Measurements from ENCODE around the gene CABLES1.
"Not testable (repeated sequence)": the region's sequence is repeated elsewhere in the genome, so short reads cannot be mapped to it uniquely, and the experiment has no call there.

The CABLES1 gene

DNA sequence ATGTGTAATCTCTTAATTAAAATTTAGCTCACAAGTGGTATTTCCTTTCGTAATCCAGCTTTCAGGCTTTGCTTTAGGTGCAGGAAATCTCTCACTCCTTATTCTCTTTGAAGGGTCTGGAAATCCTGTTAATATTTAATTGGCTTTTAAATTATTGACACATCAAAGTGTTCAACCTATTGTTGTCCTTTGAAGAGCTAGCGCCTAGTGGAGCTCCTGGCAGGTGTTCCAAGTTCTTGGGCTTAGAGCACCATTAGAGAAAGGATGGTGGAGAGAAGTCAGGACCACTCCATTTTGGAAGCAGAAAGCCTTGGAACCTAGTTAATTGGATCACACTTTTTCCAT lies 92.4 kb downstream of the CABLES1 start:
- no peak for DNase-seq

DNA sequence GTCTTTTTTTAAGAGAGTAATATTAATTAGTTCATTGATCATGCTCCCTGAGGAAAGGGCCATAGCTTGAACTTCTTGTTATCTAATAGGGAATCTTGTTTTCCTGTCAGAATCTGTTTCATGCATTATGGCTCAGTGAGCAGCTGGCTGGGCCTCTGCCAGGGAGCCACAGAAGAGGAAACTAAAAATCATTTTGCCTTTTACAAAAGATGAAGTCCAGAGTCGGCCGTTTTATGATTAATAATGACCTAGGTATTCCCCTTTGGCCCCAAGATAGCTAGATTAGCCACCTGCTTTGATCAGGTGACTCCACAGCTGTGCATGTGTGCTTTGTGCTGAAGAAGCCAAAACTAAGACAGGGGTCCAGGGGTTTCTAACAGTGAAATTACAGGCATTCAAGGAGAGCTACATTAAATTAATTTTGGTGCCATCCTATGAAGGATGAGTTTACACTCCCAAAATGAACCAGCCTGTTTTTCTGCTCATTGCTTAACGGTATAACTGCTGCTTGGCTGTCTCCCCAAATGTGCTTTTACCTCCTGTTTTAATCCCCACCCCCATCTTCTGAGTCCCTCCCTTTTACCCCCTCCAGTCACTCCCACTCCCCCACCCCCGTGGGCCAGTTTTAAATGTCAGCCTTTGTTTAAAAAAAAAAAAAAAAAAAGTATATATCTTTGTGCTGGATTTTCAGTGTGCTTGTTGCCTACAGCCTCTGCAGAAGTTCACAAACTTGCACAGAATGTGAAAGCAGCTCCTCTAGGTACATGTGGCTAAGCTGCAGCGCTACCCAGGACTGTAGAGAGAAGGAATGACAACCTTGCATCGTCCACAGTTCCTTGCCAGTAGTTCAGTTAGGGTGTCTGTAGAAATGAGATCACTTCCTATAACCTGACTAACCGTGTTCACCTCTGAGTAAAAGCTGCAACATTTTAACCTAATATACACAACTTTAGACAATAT lies 93.1 kb downstream of the CABLES1 start:
- DNase-seq, result peak; percentile 4 to 17

GRCh38 chr18:23229472-23229871 lies 94.2 kb downstream of the CABLES1 start:
- no peak for DNase-seq

DNA sequence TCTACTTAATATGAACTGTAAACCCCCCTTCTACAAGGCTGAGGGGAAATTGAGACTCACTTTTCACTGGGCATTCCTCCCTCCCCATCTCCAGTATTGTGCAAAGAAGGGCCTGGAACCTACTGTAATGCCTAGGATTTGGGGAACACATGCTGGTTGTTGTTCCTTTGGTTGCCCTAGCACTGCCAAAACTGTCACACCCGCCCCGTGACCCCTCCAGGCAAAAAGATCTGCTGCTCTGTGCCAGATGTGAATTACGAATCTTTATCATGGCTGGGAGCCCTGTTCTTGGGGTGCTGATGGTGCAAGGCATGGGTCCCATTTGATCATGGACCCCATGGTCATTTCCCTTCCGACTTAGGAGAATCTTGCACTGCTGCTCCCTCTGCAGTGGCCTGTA lies 95.4 kb downstream of the CABLES1 start:
- DNase-seq, result no peak

GRCh38 chr18:23231340-23232021 lies 96.2 kb downstream of the CABLES1 start:
- peak; percentile 92 to 93 for DNase-seq

DNA sequence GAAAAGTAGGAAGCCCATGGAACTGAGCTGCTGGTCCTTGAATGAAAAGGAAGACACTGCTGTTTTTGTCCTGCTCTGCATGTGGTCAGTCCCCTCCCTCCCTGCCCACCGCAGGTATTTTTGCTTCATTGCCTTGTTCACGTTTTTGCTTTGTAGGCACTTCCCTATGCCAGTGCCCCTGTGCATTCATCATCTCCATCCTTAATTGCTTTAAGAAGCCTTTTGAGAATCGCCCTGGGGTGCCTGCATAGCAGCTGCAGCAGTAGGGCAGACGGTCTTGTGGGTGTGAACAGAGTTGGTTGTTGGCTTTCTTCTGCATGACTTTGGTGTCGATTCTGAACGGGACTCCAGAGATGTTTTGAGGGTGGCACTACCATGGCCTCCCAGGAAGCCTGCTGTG lies 97.0 kb downstream of the CABLES1 start:
- DNase-seq, result no peak

DNA sequence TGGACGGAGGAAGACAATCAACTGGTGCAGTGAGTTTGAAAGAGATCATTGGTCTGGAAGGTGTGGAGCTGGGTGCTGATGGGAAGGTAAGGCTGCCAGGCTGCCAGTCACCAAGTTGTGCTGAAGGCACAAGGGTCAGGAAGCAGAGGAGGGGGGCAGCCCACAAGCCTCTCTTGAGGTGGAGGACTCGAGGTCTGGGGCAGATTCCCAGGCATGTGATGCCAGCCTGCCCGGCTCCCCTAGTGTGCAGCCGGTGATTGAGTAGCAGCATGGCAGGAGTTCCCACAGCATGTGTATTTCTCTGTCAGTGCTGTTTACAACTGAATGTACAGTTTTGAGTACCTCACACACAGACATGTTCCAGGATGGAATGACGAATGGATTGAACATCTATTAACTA lies 99.3 kb downstream of the CABLES1 start:
- no peak for DNase-seq

DNA sequence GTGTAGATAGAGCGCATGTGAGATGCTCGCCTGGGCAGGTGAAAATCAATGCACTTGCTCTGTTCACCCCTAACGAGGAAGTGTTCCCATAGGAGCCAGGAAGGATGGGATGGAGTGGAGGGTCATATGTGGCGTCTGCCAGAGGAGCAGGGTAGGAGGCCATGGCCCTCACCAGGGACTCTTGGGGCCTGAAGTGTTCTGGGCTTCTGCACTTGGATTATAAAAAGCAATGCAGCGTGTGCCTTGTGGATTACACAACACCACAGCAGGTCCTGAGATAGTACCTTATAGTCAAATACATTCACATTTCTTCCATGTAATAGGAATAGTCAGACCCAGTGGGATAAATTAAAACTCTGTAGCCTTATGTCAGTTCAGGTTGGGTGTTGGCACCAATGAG lies 100.1 kb downstream of the CABLES1 start:
- DNase-seq, result no peak

DNA sequence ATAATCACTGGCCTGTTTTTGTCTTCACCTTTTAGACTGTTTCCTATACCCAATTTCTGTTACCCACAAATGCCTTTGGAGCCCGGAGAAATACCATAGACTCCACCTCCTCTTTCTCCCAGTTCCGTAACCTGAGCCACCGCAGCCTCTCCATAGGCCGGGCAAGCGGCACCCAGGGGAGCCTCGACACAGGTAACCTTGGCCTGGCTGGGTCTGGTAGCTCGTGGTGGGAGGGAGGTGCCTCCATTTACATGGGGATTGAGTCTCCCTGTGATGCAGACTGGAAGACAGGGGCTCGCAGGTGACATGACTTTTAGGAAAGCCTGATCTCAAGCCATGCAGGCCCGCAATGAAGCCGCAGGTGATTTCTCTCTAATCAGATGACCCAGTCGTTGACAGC lies 100.6 kb downstream of the CABLES1 start:
- DNase-seq, result no peak

DNA sequence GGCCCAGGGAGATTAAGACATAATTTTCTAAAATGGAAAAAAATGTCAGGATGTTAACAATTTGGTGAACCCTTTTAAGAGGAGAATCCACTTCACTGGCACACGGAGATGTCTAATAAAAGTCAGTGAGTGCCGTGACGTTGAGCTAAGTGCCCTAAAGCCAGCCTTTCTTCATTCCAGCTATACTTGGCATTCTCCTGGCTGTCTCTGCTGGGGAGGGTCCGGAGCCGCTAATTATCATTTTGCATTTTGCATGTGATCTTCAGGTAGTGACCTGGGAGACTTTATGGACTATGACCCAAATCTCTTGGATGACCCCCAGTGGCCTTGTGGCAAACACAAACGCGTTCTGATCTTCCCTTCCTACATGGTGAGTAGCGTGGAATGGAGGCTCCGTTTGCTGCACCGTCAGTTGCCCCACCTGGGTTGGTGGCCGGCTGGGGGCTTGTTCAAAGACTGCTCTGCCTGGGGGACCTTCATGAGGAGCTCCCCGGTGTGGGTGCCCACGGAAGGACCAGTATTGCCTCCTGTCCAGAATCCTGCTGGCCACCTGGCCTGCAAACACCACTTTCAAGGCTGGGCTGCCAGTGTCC lies 101.7 kb downstream of the CABLES1 start:
- DNase-seq, result no peak

GRCh38 chr18:23237524-23238151 lies 102.4 kb downstream of the CABLES1 start:
- peak; percentile 39 to 44 for DNase-seq

- DNase-seq, result no peak
Measured at GRCh38 chr18:23238152-23238531, 102.9 kb downstream of the CABLES1 start.

DNA sequence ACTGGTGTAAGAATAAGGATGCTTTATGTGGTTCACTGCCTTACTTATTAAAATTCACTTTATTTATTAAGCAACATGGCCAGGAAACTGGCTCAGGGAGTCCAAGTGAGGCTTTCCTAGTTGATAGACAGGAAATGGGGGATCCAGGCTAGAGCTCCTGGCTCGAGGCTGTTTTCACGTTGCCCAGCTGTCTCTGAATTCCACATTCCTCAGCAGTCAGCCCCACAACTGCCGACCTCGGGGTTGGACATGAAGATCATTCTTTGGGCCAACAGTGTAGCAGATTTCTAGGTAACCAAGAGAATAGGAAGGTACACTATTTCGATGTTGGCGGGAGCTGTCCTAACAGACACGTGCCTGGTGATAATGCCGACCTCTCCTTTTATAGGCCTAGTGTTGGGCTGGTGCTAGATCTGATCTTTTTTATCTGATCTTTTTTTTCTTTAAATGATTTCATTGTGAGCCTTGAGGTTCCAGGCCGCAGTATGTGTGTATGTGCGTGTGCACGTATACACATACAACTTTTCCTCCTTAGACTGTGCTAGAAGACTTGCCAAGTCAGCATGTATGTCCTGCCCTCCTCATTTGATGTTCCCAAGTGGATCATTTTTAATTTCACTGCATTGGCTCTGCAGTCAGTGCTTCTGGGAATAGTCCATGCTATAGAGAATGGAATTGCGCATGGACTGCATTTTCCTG lies 103.5 kb downstream of the CABLES1 start:
- no peak for DNase-seq

- DNase-seq, result no peak
Measured at GRCh38 chr18:23239350-23239692, 104.0 kb downstream of the CABLES1 start.

GRCh38 chr18:23239885-23240608 lies 104.8 kb downstream of the CABLES1 start:
- no peak for DNase-seq

GRCh38 chr18:23240609-23240930 lies 105.3 kb downstream of the CABLES1 start:
- DNase-seq, result no peak

DNA sequence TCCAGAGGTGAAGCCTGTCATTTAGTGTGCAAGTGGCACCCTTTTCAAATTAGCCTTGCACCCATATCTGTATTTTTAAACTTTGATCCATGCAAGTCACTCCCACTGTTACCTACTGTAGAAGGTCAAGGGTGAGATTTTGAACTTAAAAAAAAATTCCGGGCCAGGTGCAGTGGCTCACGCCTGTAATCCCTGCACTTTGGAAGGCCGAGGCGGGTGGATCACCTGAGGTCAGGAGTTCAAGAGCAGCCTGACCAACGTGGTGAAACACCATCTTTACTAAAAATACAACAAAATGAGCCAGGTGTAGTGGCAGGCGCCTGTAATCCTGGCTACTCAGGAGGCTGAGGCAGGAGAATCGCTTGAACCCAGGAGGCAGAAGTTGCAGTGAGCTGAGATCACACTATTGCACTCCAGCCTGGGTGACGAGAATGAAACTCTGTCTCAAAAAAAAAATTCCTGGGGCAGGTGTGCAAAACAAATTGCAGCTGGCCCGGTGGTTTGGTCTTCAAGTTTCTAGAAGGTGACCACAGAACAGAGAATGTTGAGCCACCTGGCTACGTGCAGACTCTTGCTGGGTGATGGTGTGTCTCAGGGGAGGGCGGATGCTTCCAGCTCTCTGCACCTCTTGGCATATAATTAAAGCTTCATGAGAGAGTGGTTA lies 106.7 kb downstream of the CABLES1 start:
- DNase-seq, result not testable (repeated sequence)

GRCh38 chr18:23243178-23243577 lies 107.9 kb downstream of the CABLES1 start:
- DNase-seq, result peak; percentile 80 to 90

GRCh38 chr18:23243816-23244215 lies 108.5 kb downstream of the CABLES1 start:
- no peak for DNase-seq

DNA sequence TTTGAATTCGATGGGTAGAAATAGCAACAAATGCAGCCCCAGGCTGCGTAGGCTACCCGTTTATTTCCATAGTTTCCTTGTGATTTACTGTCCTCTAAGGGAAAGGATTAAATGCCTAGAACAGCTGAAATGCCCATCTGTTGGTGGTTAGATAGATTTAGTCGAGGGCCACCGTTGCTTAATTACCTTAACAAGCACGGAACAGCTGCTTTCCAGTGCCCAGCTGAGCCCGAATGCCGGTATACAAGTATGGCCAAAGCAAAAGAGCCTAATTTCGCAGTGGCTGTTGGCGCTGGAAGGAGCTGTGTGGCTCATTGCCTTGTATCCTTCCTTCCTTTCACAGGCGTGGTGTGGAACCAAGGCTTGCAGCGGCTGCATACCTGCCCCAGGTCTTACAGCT lies 109.1 kb downstream of the CABLES1 start:
- no peak for DNase-seq

- DNase-seq, result no peak
Measured at GRCh38 chr18:23245461-23245860, 110.2 kb downstream of the CABLES1 start.

GRCh38 chr18:23247331-23247730 lies 112.0 kb downstream of the CABLES1 start:
- DNase-seq, result no peak

Data from Kasumi-1 (cell line).